ENCODE data around the gene KAT6B. TPM values are rescaled to one million over a fixed set of nuclear protein-coding genes. Genes with fewer than 3 reads are reported as not detected.

The KAT6B gene
- total and polyA plus RNA-seq, 5 experiments from 2014 or later, result 19.0 to 70.3 (median 29.3) TPM

DNA sequence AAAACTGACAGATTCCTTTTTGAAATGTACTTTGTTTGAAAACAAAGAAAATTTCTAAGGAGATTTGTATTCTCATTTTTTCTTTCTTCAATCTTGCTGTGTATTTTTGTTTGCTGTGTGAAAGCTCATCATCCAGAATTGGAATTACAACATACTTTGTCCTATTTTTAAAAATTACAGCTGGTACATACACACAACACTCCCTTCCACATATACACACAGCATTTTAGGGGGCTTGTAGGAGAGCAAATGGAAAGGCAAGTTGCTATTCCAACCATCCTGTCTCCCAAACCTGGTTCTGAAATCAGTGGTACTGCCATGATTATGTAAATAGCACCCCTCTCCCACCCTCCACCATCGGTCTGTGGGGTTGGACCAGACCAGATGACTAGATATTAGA is 184.0 kb downstream of the KAT6B start:
- ATAC-seq, result no peak
- peaks cover 0 to 36% (median 16%) of the 10 kb centered on the region in 3 donors for H3K36me3 Mint-ChIP-seq
- peaks cover 23 to 63% (median 58%) of the 10 kb centered on the region in 4 donors for H3K4me1 Mint-ChIP-seq
- no peaks in the 10 kb centered on the region for H3K9me3 Mint-ChIP-seq
- peak overlapping the region in 7 of 10 donors; percentile 5 to 90 (median 40) for H3K27ac Mint-ChIP-seq
- H3K4me3 Mint-ChIP-seq, result no peak overlapping the region
- no peak for DNase-seq
- POLR2A ChIA-PET, result no interaction called here
- no peaks in the 10 kb centered on the region for H3K27me3 Mint-ChIP-seq

DNA sequence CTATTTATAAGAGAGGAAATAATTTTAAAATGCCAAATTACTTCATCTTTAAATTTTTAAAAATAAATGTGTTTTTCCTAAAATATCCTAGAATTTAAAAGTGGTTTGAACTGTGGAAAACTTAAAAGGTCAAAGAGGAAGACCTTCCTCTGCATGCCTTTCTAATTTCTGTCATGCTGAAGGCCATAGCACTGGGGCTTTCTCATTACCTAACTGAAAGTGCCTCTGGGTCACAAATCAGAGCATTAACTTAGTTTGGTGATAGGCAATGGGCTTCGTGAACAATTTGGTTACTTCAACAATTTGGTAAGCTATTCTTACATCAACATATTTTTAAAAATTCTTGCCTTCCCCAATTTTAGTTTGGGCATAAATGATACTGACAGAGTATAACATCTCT is 184.8 kb downstream of the KAT6B start:
- POLR2A ChIA-PET, result no interaction called here
- Mint-ChIP-seq H3K27me3 (no peaks in the 10 kb centered on the region), H3K9me3 (no peaks in the 10 kb centered on the region), H3K27ac (peak overlapping the region in 2 of 10 donors; percentile 47 to 75), H3K36me3 (peaks cover 0 to 34% (median 11%) of the 10 kb centered on the region in 3 donors), H3K4me1 (peaks cover 24 to 71% (median 65%) of the 10 kb centered on the region in 4 donors), H3K4me3 (no peak overlapping the region)
- DNase-seq (no peak), ATAC-seq (no peak)

DNA sequence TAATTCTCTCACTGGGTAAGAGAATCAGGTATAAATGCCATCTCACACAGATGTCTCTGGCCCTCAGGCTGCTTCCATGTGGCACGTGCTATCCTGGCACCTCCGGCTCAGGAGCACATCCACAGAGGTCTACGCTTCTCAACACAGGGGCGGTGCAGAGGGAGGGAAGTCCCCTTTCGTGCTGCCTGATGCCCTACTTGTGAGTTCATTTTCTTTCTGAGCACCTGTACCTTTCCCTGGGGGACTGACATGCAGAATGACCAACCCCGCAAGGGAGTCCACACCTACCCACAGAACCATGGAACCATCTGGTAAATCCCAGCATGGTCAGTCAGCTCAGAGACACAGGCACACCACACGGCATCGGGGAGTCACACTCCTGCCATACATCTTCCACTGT is 186.1 kb downstream of the KAT6B start:
- peaks cover 22 to 69% (median 60%) of the 10 kb centered on the region in 4 donors for H3K4me1 Mint-ChIP-seq
- no peak for ATAC-seq
- H3K36me3 Mint-ChIP-seq, result peaks cover 0 to 36% (median 9%) of the 10 kb centered on the region in 3 donors
- POLR2A ChIA-PET, result no interaction called here
- H3K4me3 Mint-ChIP-seq, result peak overlapping the region in 3 of 10 donors; percentile 11 to 50 (median 24)
- no peaks in the 10 kb centered on the region for H3K27me3 Mint-ChIP-seq
- no peaks in the 10 kb centered on the region for H3K9me3 Mint-ChIP-seq
- no peak for DNase-seq
- peak overlapping the region; percentile 75 to 96 (median 94) for H3K27ac Mint-ChIP-seq

DNA sequence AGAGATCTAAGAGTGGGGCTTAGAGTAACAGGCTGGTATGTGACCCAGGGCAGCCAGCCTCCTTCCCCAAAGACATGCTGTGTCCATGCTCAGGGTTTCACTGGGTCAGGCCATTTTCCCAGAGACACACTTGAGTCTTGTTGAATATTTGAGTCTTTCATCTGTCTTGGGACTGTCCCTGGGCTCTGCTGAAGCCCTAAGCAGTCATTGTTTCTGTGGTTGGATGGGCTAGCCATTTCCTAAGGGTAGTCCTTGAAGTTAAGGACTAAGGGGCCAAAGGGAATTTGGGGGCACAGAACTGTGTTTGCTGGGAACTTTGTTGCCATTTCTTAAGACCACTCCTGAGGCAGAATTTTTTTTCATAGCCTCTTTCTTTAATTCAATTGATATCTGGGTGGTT is 186.6 kb downstream of the KAT6B start:
- H3K9me3 Mint-ChIP-seq, result no peaks in the 10 kb centered on the region
- DNase-seq, result no peak
- peaks cover 0 to 35% (median 9%) of the 10 kb centered on the region in 3 donors for H3K36me3 Mint-ChIP-seq
- H3K4me3 Mint-ChIP-seq, result peak overlapping the region in 1 of 10 donors; percentile 40
- peak overlapping the region; percentile 87 to 96 (median 94) for H3K27ac Mint-ChIP-seq
- H3K27me3 Mint-ChIP-seq, result no peaks in the 10 kb centered on the region
- H3K4me1 Mint-ChIP-seq, result peaks cover 19 to 63% (median 56%) of the 10 kb centered on the region in 4 donors
- POLR2A ChIA-PET, result no interaction called here
- no peak for ATAC-seq

DNA sequence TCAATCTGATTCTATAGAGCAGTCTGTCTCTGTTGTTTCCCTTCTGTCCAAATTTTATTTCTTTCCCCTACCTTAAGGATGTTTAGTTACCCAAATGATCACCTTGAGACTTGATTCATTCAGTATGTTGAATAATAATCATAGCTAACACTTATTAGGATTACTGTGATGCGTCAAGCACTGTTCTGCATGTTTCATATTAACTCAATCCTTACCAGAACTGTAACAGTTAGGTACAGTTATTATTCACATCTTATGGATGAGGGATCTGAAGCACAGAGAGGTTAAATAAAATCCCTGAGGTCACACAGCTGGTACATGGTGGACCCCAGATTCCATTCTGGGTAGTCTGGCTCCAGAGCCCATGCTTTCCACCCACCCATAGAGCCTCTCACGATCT is 187.1 kb downstream of the KAT6B start:
- DNase-seq (no peak), ATAC-seq (no peak)
- POLR2A ChIA-PET, result no interaction called here
- peaks cover 17 to 58% (median 51%) of the 10 kb centered on the region in 4 donors for H3K4me1 Mint-ChIP-seq
- peaks cover 0 to 33% (median 9%) of the 10 kb centered on the region in 3 donors for H3K36me3 Mint-ChIP-seq
- H3K4me3 Mint-ChIP-seq, result peak overlapping the region in 8 of 10 donors; percentile 7 to 87 (median 74)
- H3K9me3 Mint-ChIP-seq, result no peaks in the 10 kb centered on the region
- peak overlapping the region; percentile 87 to 96 (median 94) for H3K27ac Mint-ChIP-seq
- H3K27me3 Mint-ChIP-seq, result no peaks in the 10 kb centered on the region

DNA sequence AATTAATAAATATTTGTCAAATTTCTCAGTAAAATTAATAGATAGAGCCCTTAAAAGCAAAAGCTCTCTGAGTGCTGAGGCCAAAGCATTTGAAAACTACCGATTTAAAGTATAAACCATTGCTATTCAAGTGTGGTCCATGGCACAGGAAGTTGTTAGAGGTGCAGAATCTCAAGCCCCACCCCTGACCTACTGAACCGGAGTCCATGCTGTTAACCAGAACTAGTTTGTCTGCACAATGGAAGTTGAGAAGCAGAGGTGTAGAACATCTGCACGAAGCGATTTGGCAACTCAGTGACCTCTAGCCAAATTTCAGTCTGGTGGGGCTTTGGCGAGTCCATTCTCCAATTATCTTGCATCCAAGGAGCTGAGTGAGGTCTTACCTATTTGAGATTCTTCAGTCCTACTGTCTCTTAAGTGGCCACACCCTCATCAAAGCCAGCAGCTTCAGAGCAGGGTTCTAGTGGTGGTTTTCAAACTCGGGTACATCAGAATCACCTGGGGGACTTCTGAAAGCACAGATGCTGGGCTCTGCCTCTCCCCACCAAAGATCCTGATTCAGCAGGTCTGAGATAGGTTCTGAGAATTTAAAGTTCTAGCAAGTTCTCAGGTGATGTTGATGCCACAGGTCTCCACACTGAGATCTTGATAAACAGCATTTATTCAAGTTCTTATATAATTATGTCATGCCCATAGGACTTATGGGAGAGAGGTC is 188.3 kb downstream of the KAT6B start:
- ATAC-seq (peak; percentile 84 to 90), DNase-seq (peak in 7 of 10 donors; percentile 8 to 35 (median 33))
- Mint-ChIP-seq H3K9me3 (no peaks in the 10 kb centered on the region), H3K36me3 (peaks cover 0 to 36% (median 9%) of the 10 kb centered on the region in 3 donors), H3K27ac (peak overlapping the region; percentile 48 to 95 (median 80)), H3K4me1 (peaks cover 17 to 56% (median 45%) of the 10 kb centered on the region in 4 donors), H3K4me3 (peak overlapping the region in 9 of 10 donors; percentile 32 to 74 (median 40)), H3K27me3 (no peaks in the 10 kb centered on the region)
- POLR2A ChIA-PET, result interaction anchor here (0.6 kb wide), 1 partner anchor 244 kb away, joined by 5 read pairs; no protein-coding TSS in a partner anchor

DNA sequence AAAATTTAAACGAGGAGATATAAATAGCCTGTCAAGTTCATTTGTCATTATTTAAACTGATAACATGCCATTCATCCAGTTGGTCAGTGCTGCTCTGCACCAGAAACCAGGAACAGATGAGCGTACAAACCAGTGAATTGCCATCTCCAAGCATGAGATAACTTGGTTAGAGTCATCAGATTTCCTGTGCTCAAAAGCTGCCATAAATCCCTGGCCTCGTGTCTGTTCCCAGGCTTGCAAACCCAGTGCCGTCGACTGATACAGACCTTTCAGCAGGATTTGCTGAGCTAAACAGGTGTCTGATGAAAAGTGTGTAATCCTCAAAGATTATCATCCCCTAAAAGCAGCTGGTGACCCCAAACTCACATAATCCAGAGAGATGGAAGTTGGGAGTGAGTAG is 189.0 kb downstream of the KAT6B start:
- Mint-ChIP-seq H3K9me3 (no peaks in the 10 kb centered on the region), H3K4me1 (peaks cover 17 to 56% (median 44%) of the 10 kb centered on the region in 4 donors), H3K4me3 (peak overlapping the region in 3 of 10 donors; percentile 6 to 65 (median 33)), H3K36me3 (peaks cover 0 to 39% (median 9%) of the 10 kb centered on the region in 3 donors), H3K27me3 (no peaks in the 10 kb centered on the region), H3K27ac (peak overlapping the region in 7 of 10 donors; percentile 57 to 95 (median 85))
- ATAC-seq (no peak), DNase-seq (no peak)
- POLR2A ChIA-PET, result interaction anchor here (0.6 kb wide), 1 partner anchor 244 kb away, joined by 5 read pairs; no protein-coding TSS in a partner anchor

DNA sequence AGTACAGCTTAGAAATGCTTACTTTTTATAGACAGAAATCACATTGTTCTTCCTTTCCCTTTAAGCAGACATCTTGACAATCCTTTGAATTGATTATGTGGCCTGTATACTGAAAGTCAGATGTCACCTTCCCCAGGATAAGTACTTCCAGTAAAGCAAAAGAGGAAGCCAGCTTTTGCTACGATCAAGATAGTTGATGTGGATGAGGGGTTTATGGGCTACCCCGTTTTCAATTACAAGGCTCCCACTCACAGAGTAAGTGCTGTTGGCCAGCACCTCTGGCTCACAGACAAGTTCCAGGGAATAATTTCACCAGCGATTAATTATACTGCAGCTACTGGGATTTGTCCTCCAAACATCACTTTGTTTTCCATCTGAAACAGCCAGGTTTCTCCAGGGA is 189.9 kb downstream of the KAT6B start:
- Mint-ChIP-seq H3K36me3 (peaks cover 0 to 45% (median 9%) of the 10 kb centered on the region in 3 donors), H3K27me3 (no peaks in the 10 kb centered on the region), H3K9me3 (no peaks in the 10 kb centered on the region), H3K4me1 (peaks cover 17 to 53% (median 44%) of the 10 kb centered on the region in 4 donors), H3K27ac (peak overlapping the region in 7 of 10 donors; percentile 1 to 95 (median 47)), H3K4me3 (no peak overlapping the region)
- POLR2A ChIA-PET, result no interaction called here
- DNase-seq (no peak), ATAC-seq (no peak)

DNA sequence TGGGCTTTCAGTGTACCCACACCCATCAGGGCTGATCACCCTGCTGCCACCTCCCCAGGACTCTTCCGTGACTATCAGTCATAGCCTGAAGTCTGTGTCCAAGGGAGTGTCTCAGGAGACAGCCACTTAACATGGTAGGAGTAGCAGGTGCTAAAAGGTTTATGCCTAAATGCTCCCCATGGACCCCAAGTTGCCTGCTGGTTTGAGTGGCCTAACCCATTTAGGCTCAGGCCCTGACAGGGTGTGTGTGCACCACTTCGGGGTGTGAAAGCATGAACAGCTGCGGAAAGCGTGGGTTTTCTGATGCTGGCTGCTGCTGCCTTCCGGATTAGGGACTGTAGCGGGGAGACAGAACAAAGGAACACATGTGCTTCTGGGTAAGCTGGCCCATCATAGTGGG is 191.9 kb downstream of the KAT6B start:
- H3K27ac Mint-ChIP-seq, result peak overlapping the region in 4 of 10 donors; percentile 47 to 72 (median 64)
- ATAC-seq (no peak), DNase-seq (no peak)
- H3K4me1 Mint-ChIP-seq, result peaks cover 15 to 44% (median 36%) of the 10 kb centered on the region in 4 donors
- H3K4me3 Mint-ChIP-seq, result no peak overlapping the region
- no peaks in the 10 kb centered on the region for H3K9me3 Mint-ChIP-seq
- peaks cover 4 to 53% (median 8%) of the 10 kb centered on the region in 3 donors for H3K36me3 Mint-ChIP-seq
- POLR2A ChIA-PET, result no interaction called here
- H3K27me3 Mint-ChIP-seq, result no peaks in the 10 kb centered on the region

DNA sequence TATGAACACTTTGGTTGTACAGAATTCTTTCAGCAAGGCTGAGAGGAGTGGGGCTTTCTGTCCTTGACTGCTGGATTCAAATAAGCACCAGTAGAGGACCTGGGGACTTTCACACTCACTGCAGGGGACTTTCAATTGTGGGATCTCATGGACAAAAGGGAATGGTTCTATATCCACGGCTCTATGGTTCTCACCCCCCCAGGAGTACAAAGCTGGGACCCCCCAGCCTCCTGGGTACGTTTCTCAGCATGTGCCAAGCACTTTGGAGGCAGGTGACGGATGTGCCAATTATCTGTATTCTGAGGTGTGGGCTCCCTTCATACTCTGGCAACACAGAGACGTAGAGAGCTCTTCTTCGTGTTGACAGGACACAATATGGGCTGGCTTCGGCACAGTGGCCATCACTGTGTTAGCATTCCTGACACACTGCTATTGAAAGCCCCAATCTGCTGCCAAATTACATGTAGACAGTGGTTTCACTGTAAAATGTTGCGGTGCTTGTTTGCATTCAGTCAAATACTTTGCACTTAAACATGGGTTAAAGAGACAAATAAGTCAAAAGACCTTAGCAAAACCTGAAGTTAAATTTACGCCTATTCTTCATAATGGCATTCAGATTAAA is 192.4 kb downstream of the KAT6B start:
- POLR2A ChIA-PET, result no interaction called here
- H3K4me3 Mint-ChIP-seq, result no peak overlapping the region
- peaks cover 4 to 57% (median 8%) of the 10 kb centered on the region in 3 donors for H3K36me3 Mint-ChIP-seq

DNA sequence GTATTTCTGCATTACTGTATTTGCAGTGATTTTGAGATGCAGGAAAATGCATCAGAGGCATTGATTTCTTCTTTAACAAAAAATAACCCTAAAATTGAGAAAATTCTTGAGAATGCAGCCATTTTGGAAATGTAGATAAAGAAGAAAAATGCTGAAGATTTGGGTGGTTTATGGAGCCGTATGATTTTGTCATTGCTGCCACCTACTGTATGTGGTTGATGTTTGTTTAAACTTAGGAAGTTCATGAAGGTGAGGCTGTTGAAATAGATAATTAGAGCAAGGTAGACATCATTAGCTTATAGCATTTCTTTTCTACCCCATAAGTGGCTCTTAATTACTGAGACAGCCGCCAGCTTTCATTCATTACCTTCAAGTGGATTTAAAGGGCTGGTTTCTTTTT is 193.0 kb downstream of the KAT6B start:
- H3K4me1 Mint-ChIP-seq, result peaks cover 8 to 35% (median 25%) of the 10 kb centered on the region in 4 donors
- ATAC-seq (peak; percentile 58 to 64), DNase-seq (peak in 4 of 10 donors; percentile 18 to 47 (median 34))
- H3K4me3 Mint-ChIP-seq, result no peak overlapping the region
- H3K27me3 Mint-ChIP-seq, result no peaks in the 10 kb centered on the region
- H3K36me3 Mint-ChIP-seq, result peaks cover 4 to 59% (median 8%) of the 10 kb centered on the region in 3 donors
- POLR2A ChIA-PET, result interaction anchor here (0.7 kb wide), 1 partner anchor 338 kb away, joined by 3 read pairs; no protein-coding TSS in a partner anchor
- peak overlapping the region in 3 of 10 donors; percentile 14 to 53 (median 23) for H3K27ac Mint-ChIP-seq
- no peaks in the 10 kb centered on the region for H3K9me3 Mint-ChIP-seq

More for the DNA sequence above, 192.4 kb downstream of the KAT6B start:
- Mint-ChIP-seq H3K4me1 (peaks cover 12 to 38% (median 30%) of the 10 kb centered on the region in 4 donors), H3K27me3 (no peaks in the 10 kb centered on the region), H3K9me3 (no peaks in the 10 kb centered on the region), H3K27ac (peak overlapping the region in 4 of 10 donors; percentile 47 to 72 (median 64))
- DNase-seq, result no peak
- ATAC-seq, result no peak

DNA sequence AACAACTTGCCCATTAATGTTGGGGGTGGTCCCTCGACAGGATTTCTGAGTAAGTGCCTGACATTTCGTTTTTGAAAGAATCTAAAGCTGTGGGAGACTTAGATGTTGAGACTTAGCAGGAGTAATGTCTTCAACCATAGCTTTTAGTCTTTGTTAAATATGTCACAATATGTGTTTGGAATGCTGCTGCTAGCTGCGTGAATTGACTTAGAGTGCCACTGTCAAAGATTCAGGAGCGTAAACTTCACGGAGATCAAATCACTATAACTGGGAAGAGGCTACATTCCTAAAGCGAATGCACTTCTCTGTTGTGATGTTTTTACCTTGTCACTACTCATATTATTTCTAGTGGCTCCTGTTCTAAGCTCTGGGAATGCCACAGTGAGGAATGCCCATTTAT is 193.8 kb downstream of the KAT6B start:
- peaks cover 7 to 28% (median 18%) of the 10 kb centered on the region in 4 donors for H3K4me1 Mint-ChIP-seq
- POLR2A ChIA-PET, result interaction anchor here (0.7 kb wide), 1 partner anchor 339 kb away, joined by 3 read pairs; no protein-coding TSS in a partner anchor
- H3K36me3 Mint-ChIP-seq, result peaks cover 4 to 67% (median 9%) of the 10 kb centered on the region in 3 donors
- no peaks in the 10 kb centered on the region for H3K27me3 Mint-ChIP-seq
- H3K4me3 Mint-ChIP-seq, result no peak overlapping the region
- DNase-seq, result no peak
- ATAC-seq, result no peak
- H3K27ac Mint-ChIP-seq, result peak overlapping the region in 1 of 10 donors; percentile 53
- no peaks in the 10 kb centered on the region for H3K9me3 Mint-ChIP-seq

Data from naive thymus-derived CD8-positive, alpha-beta T cell (primary cell).